Natural killer cell (primary cell): Measurements from ENCODE around the gene CAP1. TPM values are rescaled to one million over a fixed set of nuclear protein-coding genes. Genes with fewer than 3 reads are reported as not detected.

Experiments used
- ATAC-seq, 3 donors: fragments of 150-1000 bp in 2 of 3; fragments of 200-7000 bp in 1 of 3; cut with Tn5 transposase; 1 replicate in 1 of 3; 2 replicates in 2 of 3; pipeline ENCODE4 v1.10.0; 2021; ENCODE audit warnings: mild to moderate bottlenecking in 2 of 3, moderate library complexity in 2 of 3
- DNase-seq, 2 donors: peaks; one replicate each; pipeline versions ENCODE4 v3.0.0 to v3.0.0-alpha.2; 2013 to 2021; ENCODE audit warnings: mixed read lengths in 1 of 2
- H3K27ac ChIP-seq: one replicate; pipeline ENCODE4 v1.5.1; 2013; ENCODE audit warnings: mild to moderate bottlenecking, low read length
- H3K27me3 ChIP-seq: one replicate; pipeline ENCODE4 v1.6.1; 2013; ENCODE audit warnings: low read length; ENCODE audit not compliant: control insufficient read depth, insufficient read depth
- H3K36me3 ChIP-seq: one replicate; pipeline ENCODE4 v1.6.1; 2013; ENCODE audit warnings: low read length; ENCODE audit not compliant: control insufficient read depth, insufficient read depth
- H3K4me1 ChIP-seq: one replicate; pipeline ENCODE4 v1.6.1; 2013; ENCODE audit warnings: low read length; ENCODE audit not compliant: control insufficient read depth, insufficient read depth
- H3K4me3 ChIP-seq: one replicate; pipeline ENCODE4 v1.5.1; 2013; ENCODE audit warnings: low read length
- H3K9me3 ChIP-seq: one replicate; pipeline ENCODE4 v1.6.1; 2013; ENCODE audit warnings: low read length; ENCODE audit not compliant: control insufficient read depth, insufficient read depth
- H3K27ac Mint-ChIP-seq, 2 donors: one replicate each; pipeline ENCODE4 v1.8.0; 2022; ENCODE audit warnings: mild to moderate bottlenecking in 2 of 2, mixed read lengths in 2 of 2, moderate library complexity in 1 of 2
- H3K27me3 Mint-ChIP-seq, 2 donors: one replicate each; pipeline ENCODE4 v1.8.0; 2022; ENCODE audit warnings: low read depth in 2 of 2, mixed read lengths in 2 of 2
- H3K36me3 Mint-ChIP-seq: one replicate; pipeline ENCODE4 v1.8.0; 2022; ENCODE audit warnings: mixed read lengths
- H3K4me1 Mint-ChIP-seq, 2 donors: one replicate each; pipeline ENCODE4 v1.8.0; 2022; ENCODE audit warnings: mixed read lengths in 2 of 2
- H3K4me3 Mint-ChIP-seq: one replicate; pipeline ENCODE4 v1.8.0; 2022; ENCODE audit warnings: mild to moderate bottlenecking, moderate library complexity, mixed read lengths
- H3K9me3 Mint-ChIP-seq, 2 donors: one replicate each; pipeline ENCODE4 v1.8.0; 2022; ENCODE audit warnings: mixed read lengths in 2 of 2
- CTCF ChIP-seq: fragments of 200-600 bp; IDR thresholded peaks from one replicate; pipeline ENCODE4 v1.8.0; 2022; ENCODE audit warnings: antibody characterized with exemption
- WGBS: methylation state at CpG from one replicate; pipeline ENCODE4 v1.1.7; 2013; ENCODE audit warnings: missing lambda C conversion rate; ENCODE audit not compliant: insufficient coverage; 5-methylcytosine and 5-hydroxymethylcytosine counted together
- intact Hi-C: fragments of 100-400 bp; cut with micrococcal nuclease; formaldehyde crosslinking; loops from one replicate; pipeline ENCODE4 v1.14.2; 2022
- total RNA-seq, 4 donors: library from RNA; stranded (reverse); fragments of 120-200 nt in 1 of 4; gene quantifications; one replicate each; pipeline versions ENCODE4 v1.2.3 to v1.2.4, GENCODE V29; 2013 to 2022

The CAP1 gene
- total RNA-seq, 3 donors from 2014 or later (not counting 1 experiment from before 2014, with no cell fraction given): 482 to 541 (median 537) TPM

- no peak for TF ChIP-seq CTCF
- H3K4me3 Mint-ChIP-seq: no peak overlapping the region
- H3K9me3 Mint-ChIP-seq: no peaks in the 10 kb centered on the region
- ATAC-seq (no peak), DNase-seq (no peak)
- no peaks in the 10 kb centered on the region for H3K36me3 Mint-ChIP-seq
- Histone ChIP-seq H3K9me3 (peaks cover 5% of the 10 kb centered on the region), H3K4me3 (no peak overlapping the region), H3K36me3 (no peaks in the 10 kb centered on the region), H3K4me1 (peaks cover 8% of the 10 kb centered on the region), H3K27me3 (no peaks in the 10 kb centered on the region), H3K27ac (no peak overlapping the region)
- no peaks in the 10 kb centered on the region for H3K27me3 Mint-ChIP-seq
- H3K27ac Mint-ChIP-seq: no peak overlapping the region
- intact Hi-C loops: no loop called here
- H3K4me1 Mint-ChIP-seq: peaks cover 11 to 18% of the 10 kb centered on the region in 2 donors
These were observed 12.9 kb upstream of the CAP1 start for GRCh38 chr1:40027647-40028046.

- no peaks in the 10 kb centered on the region for H3K36me3 Mint-ChIP-seq
- intact Hi-C loops: loop anchor here (10.0 kb wide), 1 partner anchor 55 kb away; no protein-coding TSS in a partner anchor
- ATAC-seq (no peak), DNase-seq (no peak)
- Histone ChIP-seq H3K9me3 (peaks cover 5% of the 10 kb centered on the region), H3K27ac (no peak overlapping the region), H3K27me3 (no peaks in the 10 kb centered on the region), H3K36me3 (no peaks in the 10 kb centered on the region), H3K4me3 (no peak overlapping the region), H3K4me1 (peaks cover 14% of the 10 kb centered on the region)
- H3K27me3 Mint-ChIP-seq: no peaks in the 10 kb centered on the region
- peaks cover 19 to 28% of the 10 kb centered on the region in 2 donors for H3K4me1 Mint-ChIP-seq
- H3K4me3 Mint-ChIP-seq: no peak overlapping the region
- WGBS: 48% methylated on average over 3 of the region's 3 CpGs
- no peak for TF ChIP-seq CTCF
- no peak overlapping the region for H3K27ac Mint-ChIP-seq
- no peaks in the 10 kb centered on the region for H3K9me3 Mint-ChIP-seq
These were observed 10.9 kb upstream of the CAP1 start for GRCh38 chr1:40029608-40030007.

GRCh38 chr1:40030528-40031135 lies 9.9 kb upstream of the CAP1 start:
- Mint-ChIP-seq H3K36me3 (no peaks in the 10 kb centered on the region), H3K9me3 (no peaks in the 10 kb centered on the region), H3K4me1 (peaks cover 24 to 33% of the 10 kb centered on the region in 2 donors), H3K27me3 (no peaks in the 10 kb centered on the region), H3K27ac (no peak overlapping the region), H3K4me3 (no peak overlapping the region)
- ATAC-seq: no peak
- intact Hi-C loops: loop anchor here (10.0 kb wide), 1 partner anchor 56 kb away; no protein-coding TSS in a partner anchor
- peaks cover 5% of the 10 kb centered on the region for H3K9me3 ChIP-seq
- TF ChIP-seq CTCF: no peak
- H3K4me1 ChIP-seq: peaks cover 25% of the 10 kb centered on the region
- no peak for DNase-seq
- H3K27me3 ChIP-seq: no peaks in the 10 kb centered on the region
- no peak overlapping the region for H3K4me3 ChIP-seq
- 89% methylated on average over 3 of the region's 3 CpGs for WGBS
- no peaks in the 10 kb centered on the region for H3K36me3 ChIP-seq
- no peak overlapping the region for H3K27ac ChIP-seq
